A673 (cell line): ENCODE results near the gene APH1A. TPM values are rescaled to one million over a fixed set of nuclear protein-coding genes. Genes with fewer than 3 reads are reported as not detected.

ENCODE experiments used
- BruUV-seq: library from RNA; stranded (reverse); fragments of 400-500 nt; replicated peaks from 2 replicates; lab custom pipeline; 2021; lab: Mats Ljungman, UMichigan
- CTCF ChIA-PET: fragments of 300-600 bp; sonication (Branson Sonifier 250); formaldehyde crosslinking; loops from one replicate; lab custom pipeline; 2022; ENCODE audit warnings: antibody characterized with exemption; lab: Charles Lee
- POLR2A ChIA-PET: fragments of 300-600 bp; sonication (Branson Sonifier 250); formaldehyde crosslinking; loops from one replicate; lab custom pipeline; 2022; ENCODE audit warnings: antibody characterized with exemption; ENCODE audit not compliant: low non-redundant PET; lab: Charles Lee
- DNase-seq: peaks from one replicate; pipeline ENCODE4 v3.0.0-alpha.2; 2015; ENCODE audit warnings: low spot score
- H3K27ac ChIP-seq: fragments of 200-600 bp; sonication (generic); 2 replicates; pipeline ENCODE4 v1.5.1; 2016; ENCODE audit warnings: mixed run types, low read depth, mild to moderate bottlenecking, mixed read lengths, antibody characterized with exemption, low read length; ENCODE audit not compliant: poor library complexity, severe bottlenecking
- H3K27me3 ChIP-seq: fragments of 200-600 bp; sonication (generic); replicated peaks from 2 replicates; pipeline ENCODE4 v1.6.1; 2017; ENCODE audit warnings: mixed run types, low read depth, mild to moderate bottlenecking, mixed read lengths, antibody characterized with exemption, low read length; ENCODE audit not compliant: insufficient read depth, poor library complexity
- H3K36me3 ChIP-seq: fragments of 200-600 bp; sonication (generic); 2 replicates; pipeline ENCODE4 v1.6.1; 2016; ENCODE audit warnings: mixed run types, mild to moderate bottlenecking, mixed read lengths, antibody characterized with exemption, low read length; ENCODE audit not compliant: insufficient read depth, poor library complexity, severe bottlenecking
- H3K4me1 ChIP-seq: fragments of 200-600 bp; sonication (generic); 2 replicates; pipeline ENCODE4 v1.6.1; 2017; ENCODE audit warnings: mixed run types, mild to moderate bottlenecking, mixed read lengths, antibody characterized with exemption, low read length; ENCODE audit not compliant: insufficient read depth, poor library complexity, severe bottlenecking
- H3K4me3 ChIP-seq: fragments of 200-600 bp; sonication (generic); 2 replicates; pipeline ENCODE4 v1.5.1; 2016; ENCODE audit warnings: low read depth, mixed run types, mild to moderate bottlenecking, mixed read lengths, low read length; ENCODE audit not compliant: poor library complexity, severe bottlenecking
- H3K9me3 ChIP-seq: fragments of 200-600 bp; sonication (generic); 2 replicates; pipeline ENCODE4 v1.6.1; 2016; ENCODE audit warnings: mixed run types, low read depth, mild to moderate bottlenecking, mixed read lengths, antibody characterized with exemption, low read length; ENCODE audit not compliant: poor library complexity, severe bottlenecking
- EZH2 ChIP-seq: fragments of 200-600 bp; sonication (generic); IDR thresholded peaks from 2 replicates; pipeline ENCODE4 v1.6.1; 2017; ENCODE audit warnings: borderline replicate concordance, low read depth, mild to moderate bottlenecking, mixed read lengths, antibody characterized with exemption, low read length; ENCODE audit not compliant: poor library complexity, severe bottlenecking
- intact Hi-C: fragments of 100-400 bp; cut with micrococcal nuclease; formaldehyde crosslinking; loops from one replicate; pipeline ENCODE4 v1.10.0; 2022; ENCODE audit not compliant: unreplicated experiment
- total RNA-seq: library from RNA; stranded (reverse); gene quantifications from 2 replicates; pipeline ENCODE4 v1.2.3, GENCODE V29; 2021
- TF ChIP-seq, protein P1 (sequence below): fragments of 300-800, 200-600 bp; sonication (generic); conservative IDR thresholded peaks from 2 replicates; pipeline ENCODE4 v1.5.1; 2017; ENCODE audit warnings: low read depth, mild to moderate bottlenecking, antibody characterized with exemption, low read length, moderate library complexity, mixed read lengths

The APH1A gene
- total RNA-seq, 1 experiment from 2014 or later: 136 TPM

DNA sequence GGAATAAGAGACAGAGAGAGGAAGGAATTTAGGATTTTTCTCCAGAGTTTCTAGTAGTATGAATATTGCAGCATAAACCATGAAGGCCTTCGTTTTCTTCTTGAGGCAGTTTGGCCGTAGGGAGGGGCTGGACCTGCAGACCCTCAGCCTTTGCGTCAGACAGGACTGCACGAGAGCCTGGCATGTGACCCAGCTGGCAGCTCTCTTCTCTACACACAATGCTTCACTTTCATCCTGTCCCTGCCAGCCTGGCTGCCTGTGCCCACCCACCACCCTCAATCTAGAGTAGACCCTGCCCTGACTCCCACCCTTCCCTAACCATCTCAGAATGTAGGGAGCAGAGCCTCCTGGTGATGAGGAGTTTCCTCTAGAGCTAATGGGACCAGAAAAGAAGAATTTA lies 9.6 kb downstream of the APH1A start:
- ChIA-PET CTCF (interaction anchor here (0.7 kb wide), 1 partner anchor 714 kb away, joined by 6 read pairs; no protein-coding TSS in a partner anchor), POLR2A (no interaction called here)
- Histone ChIP-seq H3K27me3 (no peaks in the 10 kb centered on the region), H3K9me3 (no peaks in the 10 kb centered on the region), H3K4me3 (no peak overlapping the region), H3K36me3 (no peaks in the 10 kb centered on the region), H3K27ac (no peak overlapping the region), H3K4me1 (peaks cover 47% of the 10 kb centered on the region)
- no TSS peak for BruUV-seq
- no peak for DNase-seq
- intact Hi-C loops: loop anchor here (5.0 to 10.0 kb wide), 3 partner anchors 273 to 738 kb away; partner anchors contain the start of gene ENSA
- TF ChIP-seq, protein P1, sequence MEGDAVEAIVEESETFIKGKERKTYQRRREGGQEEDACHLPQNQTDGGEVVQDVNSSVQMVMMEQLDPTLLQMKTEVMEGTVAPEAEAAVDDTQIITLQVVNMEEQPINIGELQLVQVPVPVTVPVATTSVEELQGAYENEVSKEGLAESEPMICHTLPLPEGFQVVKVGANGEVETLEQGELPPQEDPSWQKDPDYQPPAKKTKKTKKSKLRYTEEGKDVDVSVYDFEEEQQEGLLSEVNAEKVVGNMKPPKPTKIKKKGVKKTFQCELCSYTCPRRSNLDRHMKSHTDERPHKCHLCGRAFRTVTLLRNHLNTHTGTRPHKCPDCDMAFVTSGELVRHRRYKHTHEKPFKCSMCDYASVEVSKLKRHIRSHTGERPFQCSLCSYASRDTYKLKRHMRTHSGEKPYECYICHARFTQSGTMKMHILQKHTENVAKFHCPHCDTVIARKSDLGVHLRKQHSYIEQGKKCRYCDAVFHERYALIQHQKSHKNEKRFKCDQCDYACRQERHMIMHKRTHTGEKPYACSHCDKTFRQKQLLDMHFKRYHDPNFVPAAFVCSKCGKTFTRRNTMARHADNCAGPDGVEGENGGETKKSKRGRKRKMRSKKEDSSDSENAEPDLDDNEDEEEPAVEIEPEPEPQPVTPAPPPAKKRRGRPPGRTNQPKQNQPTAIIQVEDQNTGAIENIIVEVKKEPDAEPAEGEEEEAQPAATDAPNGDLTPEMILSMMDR: no peak
- TF ChIP-seq EZH2: no peak

DNA sequence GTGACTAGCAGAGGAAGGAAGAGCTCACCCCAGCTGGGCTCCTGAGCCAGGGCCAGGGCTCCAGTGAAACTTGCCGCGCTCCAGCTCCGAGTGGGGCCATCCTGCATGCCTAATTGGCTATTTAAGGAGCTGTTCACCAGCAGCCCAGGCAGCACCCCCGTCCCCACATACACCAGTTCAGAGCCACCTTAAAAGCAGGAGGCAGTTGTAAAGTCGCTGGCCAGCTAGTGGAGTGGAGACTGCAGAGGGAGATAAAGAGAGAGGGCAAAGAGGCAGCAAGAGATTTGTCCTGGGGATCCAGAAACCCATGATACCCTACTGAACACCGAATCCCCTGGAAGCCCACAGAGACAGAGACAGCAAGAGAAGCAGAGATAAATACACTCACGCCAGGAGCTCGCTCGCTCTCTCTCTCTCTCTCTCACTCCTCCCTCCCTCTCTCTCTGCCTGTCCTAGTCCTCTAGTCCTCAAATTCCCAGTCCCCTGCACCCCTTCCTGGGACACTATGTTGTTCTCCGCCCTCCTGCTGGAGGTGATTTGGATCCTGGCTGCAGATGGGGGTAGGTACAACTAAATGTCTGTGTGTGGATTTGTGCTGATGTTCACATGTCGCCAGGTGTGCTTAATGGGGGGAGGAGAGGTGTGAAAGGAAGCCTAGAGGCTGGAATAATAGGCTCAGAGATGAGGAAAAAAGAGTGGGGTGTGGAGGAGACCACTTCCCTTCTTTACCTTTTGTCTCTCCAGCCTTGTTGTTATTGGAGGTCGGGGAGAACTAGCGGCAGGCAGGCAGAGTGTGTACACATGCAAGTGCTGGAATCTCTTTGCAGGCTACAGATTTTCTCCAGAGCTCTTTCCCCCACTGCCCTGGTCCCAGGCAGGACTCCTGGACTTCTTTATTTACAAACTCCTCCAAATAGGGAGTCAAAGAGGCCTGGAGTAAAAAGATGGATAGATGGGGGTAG lies 10.9 kb downstream of the APH1A start, which contains the start of gene CA14:
CA14 (plus strand) TSS at position 151 of the 962 bp plus-strand sequence; CDS start at position 506, 355 bp downstream.
- Histone ChIP-seq H3K27ac (peak within 1 kb of the TSS; percentile 80), H3K36me3 (no peaks in the 10 kb centered on the region), H3K4me3 (peak within 1 kb of the TSS; percentile 29), H3K27me3 (no peaks in the 10 kb centered on the region), H3K4me1 (peaks cover 47% of the 10 kb centered on the region), H3K9me3 (no peaks in the 10 kb centered on the region)
- intact Hi-C loops: loop anchor here (5.0 to 10.0 kb wide), 3 partner anchors 274 to 739 kb away; partner anchors contain the start of gene ENSA
- ChIA-PET CTCF (interaction anchor here (1.0 kb wide), 1 partner anchor 23 kb away, joined by 5 read pairs; no protein-coding TSS in a partner anchor), POLR2A (no interaction called here)
- TF ChIP-seq EZH2: no peak
- TF ChIP-seq, protein P1: no peak
- BruUV-seq: no TSS peak
- peak; percentile 57 for DNase-seq

DNA sequence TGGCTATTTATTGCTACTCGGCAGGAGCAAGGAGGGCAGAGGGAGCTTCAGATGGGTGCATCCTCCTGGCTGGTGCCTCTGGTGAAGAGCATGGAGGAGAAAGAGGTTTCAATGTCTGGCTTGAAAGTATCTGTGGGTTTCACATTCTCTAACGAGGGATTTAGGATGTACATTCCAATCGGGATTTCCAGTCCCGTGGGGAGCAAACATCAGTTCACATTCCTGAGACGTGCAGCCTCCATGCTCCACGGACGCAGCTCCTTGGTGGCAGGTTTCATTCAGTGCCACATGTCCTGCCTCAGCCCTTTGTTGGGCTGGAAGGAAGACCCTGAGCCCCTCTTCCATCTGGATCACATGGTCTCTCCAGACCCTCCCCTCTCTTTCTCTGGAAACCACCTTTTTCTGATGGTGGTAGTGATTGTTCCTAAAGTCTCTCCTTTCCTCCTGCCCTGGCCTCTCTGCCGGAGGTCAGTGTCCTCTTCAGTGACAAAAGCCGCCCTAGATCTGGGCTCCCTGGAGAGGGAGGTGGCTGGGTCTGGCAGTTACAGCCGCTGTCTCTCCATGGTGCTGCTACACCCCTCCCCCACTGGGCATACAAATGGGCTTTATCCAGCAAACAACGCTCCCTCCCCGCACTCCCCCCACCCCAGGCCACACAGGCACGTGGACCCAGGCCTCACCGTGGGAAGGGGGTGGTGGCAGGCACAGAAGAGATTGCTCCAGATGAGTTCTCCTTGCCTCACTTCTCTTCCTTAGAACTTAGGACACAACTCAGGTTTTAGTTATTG lies 12.1 kb downstream of the APH1A start:
- Histone ChIP-seq H3K4me3 (peak overlapping the region; percentile 29), H3K9me3 (no peaks in the 10 kb centered on the region), H3K4me1 (peaks cover 47% of the 10 kb centered on the region), H3K27me3 (no peaks in the 10 kb centered on the region), H3K27ac (peak overlapping the region; percentile 80), H3K36me3 (no peaks in the 10 kb centered on the region)
- CTCF ChIA-PET: interaction anchor here (0.6 to 3.0 kb wide), 7 partner anchors 12 to 195 kb away, joined by 3 to 24 read pairs (median 4); partner anchors contain the start of genes APH1A and CIART
- POLR2A ChIA-PET: interaction anchor here (0.6 kb wide), 1 partner anchor 30 kb away, joined by 3 read pairs; no protein-coding TSS in a partner anchor
- no TSS peak for BruUV-seq
- DNase-seq: peak; percentile 52
- intact Hi-C loops: loop anchor here (1.0 to 10.0 kb wide), 4 partner anchors 25 to 741 kb away; partner anchors contain the start of gene ENSA
- no peak for TF ChIP-seq EZH2
- TF ChIP-seq, protein P1: no peak
